Pulmonary artery endothelial cell (primary cell): ENCODE results near the gene C9orf72. TPM values are rescaled to one million over a fixed set of nuclear protein-coding genes. Genes with fewer than 3 reads are reported as not detected.

Source experiments
- DNase-seq: peaks from one replicate; pipeline ENCODE4 v3.0.0-alpha.2; 2011; ENCODE audit warnings: low read depth, low spot score
- total RNA-seq: library from RNA; depleted of rRNA; stranded (reverse); fragments of >200 nt; gene quantifications from 2 replicates; pipeline ENCODE4 v1.2.3, GENCODE V29; 2014

Gene C9orf72
- total RNA-seq, 1 donor from 2014 or later = 7.1 TPM

DNA sequence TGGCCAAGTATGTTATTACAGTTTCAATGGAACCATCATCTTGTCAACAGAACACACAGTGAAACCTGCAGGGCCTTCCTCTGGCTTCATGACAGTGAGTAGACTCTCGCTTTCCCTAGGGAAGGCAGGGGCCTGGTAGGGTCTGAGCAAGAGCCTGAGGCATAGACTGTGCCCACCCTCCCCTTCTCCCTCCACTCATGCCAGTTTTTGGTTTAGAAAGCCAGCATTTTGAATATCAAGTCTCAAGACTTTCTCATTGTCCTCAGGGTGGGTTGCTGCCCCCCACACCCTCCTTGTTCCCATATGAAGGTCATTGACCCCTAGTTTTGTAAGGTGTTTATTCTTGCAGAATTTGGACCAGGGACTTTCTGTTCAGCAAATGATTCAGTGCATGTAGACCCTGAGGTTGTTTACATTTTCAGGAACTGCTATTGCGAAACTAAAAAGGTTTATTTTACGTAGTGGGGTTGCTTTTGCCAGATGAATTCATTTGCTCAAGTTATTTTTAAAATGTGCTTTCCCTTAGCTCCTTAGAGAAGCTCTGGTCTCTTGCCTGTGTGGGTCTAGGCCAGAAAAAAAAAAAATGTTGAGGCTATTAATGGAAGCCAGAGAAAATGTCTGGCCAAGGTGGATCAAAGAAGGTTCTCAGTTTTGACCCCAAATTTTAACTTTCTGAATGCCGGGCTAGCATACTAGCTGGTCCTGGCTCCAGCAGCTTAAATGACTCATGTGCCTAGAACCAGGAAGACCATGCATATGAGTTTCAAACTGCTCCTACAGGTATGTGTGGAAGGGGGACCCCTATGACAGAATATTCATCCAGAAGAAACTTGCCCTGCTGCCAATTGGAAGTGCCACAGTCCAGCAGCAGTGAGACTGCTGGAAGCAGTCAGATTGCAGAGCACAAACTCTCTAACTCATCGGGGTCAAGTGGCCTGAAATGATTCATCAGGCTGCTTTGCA lies 33.5 kb downstream of the C9orf72 start:
- no peak for DNase-seq

DNA sequence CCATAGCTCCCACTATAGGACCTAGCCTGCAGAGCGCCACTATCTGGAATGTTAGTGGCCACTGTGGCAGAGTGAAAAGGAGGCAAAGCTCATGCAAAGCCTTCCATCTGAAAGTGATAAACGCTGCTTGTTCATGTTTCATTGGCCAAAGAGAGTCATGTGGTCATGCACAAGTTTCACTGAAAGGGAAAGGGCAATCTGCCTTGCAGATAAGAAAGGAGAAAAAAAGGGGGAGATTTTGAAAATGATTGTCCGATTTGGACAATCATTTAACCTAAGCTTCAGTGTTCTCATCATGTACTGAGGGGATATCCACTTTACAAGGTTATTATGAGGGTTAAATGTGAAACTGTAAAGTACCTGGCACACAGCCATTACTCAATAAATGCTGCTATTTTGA lies 34.6 kb downstream of the C9orf72 start:
- no peak for DNase-seq

- no peak for DNase-seq
These were observed 35.5 kb downstream of the C9orf72 start for GRCh38 chr9:27537756-27538155.

GRCh38 chr9:27537027-27537435 lies 36.2 kb downstream of the C9orf72 start:
- no peak for DNase-seq

DNA sequence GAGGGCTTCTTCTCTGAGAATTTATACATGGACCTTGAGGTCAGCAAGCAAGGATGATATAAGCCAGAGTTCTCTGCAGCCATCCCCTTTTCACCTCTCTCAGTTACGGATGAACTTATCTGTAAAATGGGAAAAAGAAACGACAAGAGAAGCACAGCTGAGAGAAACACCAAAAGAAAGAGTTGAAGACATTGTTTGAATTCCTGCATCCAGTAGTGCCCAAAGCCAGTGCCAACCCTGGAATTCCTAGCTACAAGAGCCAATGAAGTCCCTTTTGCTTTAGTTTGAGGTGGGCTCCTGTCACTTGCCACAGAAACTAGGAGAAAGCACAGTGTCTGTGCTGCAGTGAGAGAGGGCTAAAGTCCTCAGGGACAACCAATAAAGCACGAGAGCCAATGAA lies 37.1 kb downstream of the C9orf72 start:
- DNase-seq = no peak

DNA sequence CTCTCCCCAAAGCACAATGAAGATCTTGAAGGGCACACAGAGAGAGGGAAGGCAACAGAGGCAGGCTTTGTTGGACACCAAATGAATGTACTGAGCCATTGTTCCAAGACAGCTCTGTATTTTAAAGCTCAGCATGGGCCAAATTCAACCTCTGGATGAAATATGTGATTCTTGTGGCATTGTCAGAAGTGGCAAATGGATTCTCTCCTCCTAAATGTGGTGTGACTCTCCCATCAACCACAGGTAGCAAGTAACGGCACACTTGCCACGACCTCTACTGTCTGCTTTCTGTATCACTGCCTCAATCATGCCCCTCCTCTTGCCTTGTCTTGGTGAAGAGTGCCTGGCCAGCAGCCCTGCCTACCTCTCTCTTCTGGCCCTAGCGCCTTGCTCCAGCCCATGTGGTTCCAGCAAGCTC lies 37.6 kb downstream of the C9orf72 start:
- DNase-seq = no peak

DNA sequence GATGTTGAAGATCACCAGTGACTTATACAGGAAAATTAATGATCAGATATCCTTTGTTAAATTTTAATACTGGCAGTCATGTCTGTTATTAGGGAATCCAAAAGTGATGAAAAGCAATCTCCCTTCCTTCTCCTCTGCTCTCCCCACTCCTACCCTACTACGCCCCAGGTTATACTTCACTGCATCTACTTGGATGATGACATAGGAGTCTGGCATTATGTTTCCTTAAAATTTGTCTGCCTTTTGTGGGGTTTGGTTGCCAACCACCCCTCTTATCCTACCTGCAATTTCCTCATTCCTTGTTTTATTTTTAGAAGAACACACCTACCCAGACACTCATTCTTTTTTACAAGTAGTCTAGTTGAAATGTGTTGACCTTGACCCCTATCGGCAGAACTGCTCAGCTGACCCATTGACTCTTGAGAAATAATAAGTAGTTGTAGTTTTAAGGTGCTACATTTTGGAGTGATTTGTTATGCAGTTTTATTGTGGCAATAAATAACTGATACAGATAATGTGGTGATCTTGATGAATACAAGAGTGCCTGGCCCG lies 38.5 kb downstream of the C9orf72 start:
- DNase-seq = no peak

GRCh38 chr9:27534131-27534530 lies 39.1 kb downstream of the C9orf72 start:
- no peak for DNase-seq

GRCh38 chr9:27533311-27533710 lies 40.0 kb downstream of the C9orf72 start:
- no peak for DNase-seq

DNA sequence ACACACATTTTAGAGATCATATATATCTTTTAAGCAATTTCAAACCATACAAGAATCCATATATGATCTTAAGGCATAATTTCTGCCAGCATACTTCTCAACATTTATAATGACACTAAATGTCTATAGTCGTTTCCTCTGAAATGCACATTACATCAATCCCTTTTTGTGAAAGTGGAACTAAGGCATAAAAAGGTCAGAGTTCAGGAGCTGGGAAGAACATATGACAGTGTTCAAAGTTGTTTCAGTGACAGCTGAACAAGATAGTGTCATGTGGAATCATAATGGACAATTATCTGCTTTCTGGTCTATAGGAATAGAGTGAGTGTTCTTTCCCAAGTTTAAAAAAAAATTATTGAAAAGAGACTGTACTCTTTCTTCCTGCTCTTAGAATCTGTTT lies 41.2 kb downstream of the C9orf72 start:
- no peak for DNase-seq

DNA sequence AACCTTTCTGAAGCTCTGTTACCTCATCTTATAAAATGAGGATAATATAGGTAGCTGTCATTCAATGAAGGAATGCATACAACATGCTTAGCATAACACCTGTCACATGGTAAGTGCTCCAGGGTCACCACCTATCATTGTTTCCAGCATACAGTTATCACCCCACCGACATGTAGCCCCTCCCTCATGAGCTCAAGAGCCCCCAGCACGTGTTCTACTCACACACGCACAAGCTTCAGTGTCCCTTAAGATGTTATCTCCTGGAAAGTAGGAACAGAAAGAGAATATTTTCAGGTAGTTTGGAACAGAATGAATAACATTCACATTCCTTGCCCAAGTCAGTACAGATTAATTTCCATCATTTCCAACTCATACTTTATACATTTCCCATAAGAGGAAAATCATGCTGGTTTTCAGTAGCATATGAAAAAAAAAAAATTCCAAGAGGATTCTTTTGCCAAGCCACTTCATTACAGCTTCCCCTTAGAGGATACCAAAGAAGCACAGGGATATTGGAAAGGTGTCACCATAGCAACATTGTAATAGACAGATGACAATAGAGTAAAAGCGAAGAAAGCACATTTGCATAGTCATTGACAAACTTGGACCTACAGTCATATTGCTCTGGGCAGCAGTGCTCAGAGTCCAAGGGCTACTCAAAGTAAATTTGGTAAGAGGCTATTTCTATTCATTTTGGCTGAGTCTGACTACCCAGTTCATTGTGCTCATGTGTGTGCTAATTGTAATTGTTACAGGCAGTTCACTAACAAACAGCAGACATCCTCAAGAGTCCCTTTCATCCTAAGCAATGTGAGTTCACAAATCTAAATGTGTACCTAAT lies 42.1 kb downstream of the C9orf72 start:
- DNase-seq = no peak

DNA sequence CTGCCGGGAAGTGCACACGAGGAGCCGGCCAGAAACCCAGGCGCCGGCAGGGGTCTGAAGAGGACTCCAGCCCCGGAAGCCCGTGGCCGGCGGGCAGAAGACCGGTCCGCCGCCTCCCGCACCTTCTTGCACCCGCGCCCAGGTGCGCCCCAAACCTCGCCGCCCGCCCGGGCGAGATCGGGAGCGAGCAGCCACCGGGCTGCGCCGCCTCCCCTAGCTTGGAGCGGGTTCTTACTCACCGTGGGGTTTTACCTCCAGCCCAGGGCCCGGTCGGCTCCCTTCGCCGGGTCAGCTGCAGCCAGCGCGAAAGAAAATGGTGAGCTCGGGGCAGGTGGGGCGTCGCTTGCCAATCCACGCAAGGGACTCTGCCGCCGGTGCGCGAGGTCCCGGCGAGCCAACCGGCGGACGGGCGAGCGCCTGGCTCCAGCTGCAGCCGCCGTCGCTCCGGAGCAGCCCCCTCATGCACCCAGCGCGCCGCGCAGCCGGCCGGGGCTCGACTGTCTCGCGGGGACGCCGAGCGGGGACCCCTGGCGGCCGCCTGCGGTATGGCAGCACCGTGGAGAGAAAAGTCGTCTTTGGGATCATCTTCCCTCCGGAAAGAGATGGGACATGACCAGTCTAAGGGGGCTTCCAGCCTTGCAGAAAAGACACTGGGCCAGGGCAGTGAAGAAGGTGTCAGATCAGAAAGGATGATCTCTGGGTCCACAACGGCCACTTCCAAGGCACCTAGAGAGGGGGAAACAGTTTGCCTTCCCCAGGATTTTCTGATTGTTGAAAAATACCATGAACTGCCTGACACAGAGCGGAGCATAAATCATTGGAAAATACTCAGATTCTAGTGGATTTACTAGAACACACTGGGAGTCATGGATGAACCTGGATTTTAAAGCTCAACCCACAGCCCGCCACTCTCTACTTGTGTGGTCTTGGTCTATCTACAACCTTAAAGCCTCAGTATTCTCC lies 43.7 kb downstream of the C9orf72 start, which contains the start of gene MOB3B:
Gene MOB3B (minus strand): TSS at position 499 of the 963 bp plus-strand sequence. CDS start 74,264 bp downstream, outside the sequence.
- peak; percentile 5 for DNase-seq

DNA sequence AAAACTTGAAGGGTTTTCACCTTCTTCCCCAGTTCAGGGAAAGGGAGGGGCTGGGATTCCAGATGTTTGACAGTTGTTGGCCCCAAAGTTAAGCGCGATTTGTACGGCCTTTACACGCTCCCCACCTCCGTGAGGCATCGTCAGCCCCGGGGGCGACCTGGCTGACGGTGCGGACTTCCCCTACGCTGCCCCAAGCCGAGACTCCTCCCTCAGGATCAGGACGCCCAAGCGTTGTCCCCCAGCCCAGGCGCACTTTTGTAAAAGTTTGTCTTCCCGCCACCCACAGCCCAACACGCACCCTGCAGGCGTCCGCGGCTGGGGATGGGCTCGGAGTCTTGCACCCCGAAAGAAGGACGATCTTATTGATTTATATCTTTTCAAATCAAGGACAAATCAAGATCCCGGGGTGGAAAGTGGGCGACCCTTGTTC lies 44.4 kb downstream of the C9orf72 start:
- no peak for DNase-seq

- DNase-seq = no peak
These were observed 45.0 kb downstream of the C9orf72 start for GRCh38 chr9:27528076-27528885.

DNA sequence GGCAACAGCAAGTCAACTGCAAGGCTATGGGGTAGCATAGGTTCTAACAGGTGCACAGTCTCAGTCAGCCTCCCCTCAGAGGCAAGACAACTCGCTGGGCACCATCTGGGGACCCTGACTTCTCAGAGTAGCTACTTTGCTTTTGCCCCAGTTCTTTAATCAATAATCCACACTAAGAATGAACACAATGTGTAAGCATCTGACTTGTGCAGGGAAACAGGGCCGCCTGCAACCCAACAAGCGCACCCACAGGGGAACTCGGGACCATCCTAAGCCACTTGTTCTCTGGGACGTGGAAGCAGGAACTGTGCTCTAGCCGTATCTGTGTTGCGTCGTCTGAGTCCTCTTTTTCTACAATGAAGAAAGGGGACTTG lies 45.6 kb downstream of the C9orf72 start:
- no peak for DNase-seq

GRCh38 chr9:27524236-27524635 lies 49.0 kb downstream of the C9orf72 start, which contains the start of gene IFNK:
IFNK (plus strand) TSS chr9:27524290; CDS start chr9:27524337, 47 bp downstream.
- DNase-seq = no peak

- DNase-seq = no peak
These were observed 50.1 kb downstream of the C9orf72 start for GRCh38 chr9:27523141-27523540.

DNA sequence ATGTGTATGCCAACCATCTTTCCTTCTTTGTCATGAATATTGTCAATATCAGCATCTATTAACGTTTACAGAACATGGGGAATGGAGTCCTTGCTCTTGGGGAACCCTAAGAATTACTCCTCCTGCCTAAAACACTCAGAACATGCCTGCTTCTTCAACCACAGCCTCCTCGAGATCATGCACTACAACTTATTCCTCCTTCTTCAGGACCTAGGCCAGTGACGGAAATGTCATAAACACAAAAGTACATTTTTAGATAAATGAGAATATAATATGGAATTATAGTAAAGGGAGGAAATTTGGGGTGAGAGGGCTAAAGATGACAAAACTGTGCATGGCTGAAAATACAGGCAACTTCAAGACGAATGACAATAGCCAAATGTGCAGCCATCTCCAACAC lies 52.3 kb downstream of the C9orf72 start:
- DNase-seq = no peak
